H1 (cell line): ENCODE data around the gene SPATA19. TPM values are rescaled to one million over a fixed set of nuclear protein-coding genes. Genes with fewer than 3 reads are reported as not detected.

ENCODE experiments used
- EZH2 ChIP-seq: fragments of 200-600 bp; sonication (generic); IDR thresholded peaks from 2 replicates; pipeline ENCODE4 v1.7.1; 2012; ENCODE audit warnings: low read depth, mild to moderate bottlenecking, moderate library complexity, low read length, inconsistent platforms; ENCODE audit not compliant: severe bottlenecking
- RFX5 ChIP-seq: IDR thresholded peaks from 2 replicates; pipeline ENCODE4 v1.6.1; 2011; ENCODE audit warnings: low read depth, low read length, improper control_type of control experiment, borderline replicate concordance
- TAF7 ChIP-seq: optimal IDR thresholded peaks from 2 replicates; pipeline ENCODE3; 2011; ENCODE audit warnings: low read depth, mild to moderate bottlenecking, inconsistent platforms, low read length, moderate library complexity, borderline replicate concordance
- TBP ChIP-seq: IDR thresholded peaks from 2 replicates; pipeline ENCODE4 v1.6.1; 2011; ENCODE audit warnings: low read depth, low read length, improper control_type of control experiment
- polyA plus RNA-seq, 7 experiments: library from polyadenylated mRNA; depleted of rRNA in 3 of 7; stranded (reverse) in 5 of 7; unstranded in 2 of 7; fragments of >200 nt in 5 of 7; fragments of 200-250 nt in 2 of 7; gene quantifications; 1 replicate in 5 of 7; 2 replicates in 1 of 7; 4 replicates in 1 of 7; pipeline versions ENCODE4 v1.2.1 to v1.2.3, GENCODE V29; 2011 to 2013; ENCODE audit warnings: missing spikeins in 2 of 7, mixed read lengths in 2 of 7
- total RNA-seq: library from RNA; stranded (reverse); fragmentation: NEBNext Ultra II Directional; extraction: Animal tissue kit (Norgen Biotek cat#: 25700); gene quantifications from 2 replicates; pipeline ENCODE4 v1.2.1, GENCODE V29; 2021
- TF ChIP-seq, protein P1 (sequence below): IDR thresholded peaks from 2 replicates; pipeline ENCODE4 v1.6.1; 2011; ENCODE audit warnings: low read length, improper control_type of control experiment

Gene SPATA19
- total and polyA plus RNA-seq, 2 of the 8 experiments (the other 6 are each of a cell fraction or from before 2014, with no cell fraction given) = not detected

GRCh38 chr11:133790995-133791394 lies 54.3 kb downstream of the SPATA19 start (continued):
- TF ChIP-seq EZH2 (no peak), RFX5 (no peak), TAF7 (no peak), TBP (no peak)
- TF ChIP-seq, protein P1, sequence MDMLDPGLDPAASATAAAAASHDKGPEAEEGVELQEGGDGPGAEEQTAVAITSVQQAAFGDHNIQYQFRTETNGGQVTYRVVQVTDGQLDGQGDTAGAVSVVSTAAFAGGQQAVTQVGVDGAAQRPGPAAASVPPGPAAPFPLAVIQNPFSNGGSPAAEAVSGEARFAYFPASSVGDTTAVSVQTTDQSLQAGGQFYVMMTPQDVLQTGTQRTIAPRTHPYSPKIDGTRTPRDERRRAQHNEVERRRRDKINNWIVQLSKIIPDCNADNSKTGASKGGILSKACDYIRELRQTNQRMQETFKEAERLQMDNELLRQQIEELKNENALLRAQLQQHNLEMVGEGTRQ = no peak

Other genes starting within 250 kb of the SPATA19 start
- 42.3 and 49.2 TPM in 2 replicates for gene IGSF9B, start 111.5 kb upstream of the SPATA19 start, total RNA-seq
- 16.5 and 23.6 TPM in 2 replicates for gene IGSF9B, start 111.5 kb upstream of the SPATA19 start, polyA plus RNA-seq (2011; rRNA removed)
- gene JAM3, start 223.6 kb upstream of the SPATA19 start, total RNA-seq = 40.3 and 42.8 TPM in 2 replicates
- 17.8 and 19.6 TPM in 2 replicates for gene JAM3, start 223.6 kb upstream of the SPATA19 start, polyA plus RNA-seq (2011; rRNA removed)